HepG2 (cell line): ENCODE data around the gene NFS1. TPM values are rescaled to one million over a fixed set of nuclear protein-coding genes. Genes with fewer than 3 reads are reported as not detected.

Experiments used
- BCL6 ChIP-seq: IDR thresholded peaks from 2 replicates; pipeline ENCODE4 v1.6.1; 2016; ENCODE audit warnings: missing genetic modification reagents, missing compliant biosample characterization
- CAMTA2 ChIP-seq: sonication (generic); formaldehyde crosslinking; IDR thresholded peaks from 2 replicates; pipeline ENCODE4 v1.4.0; 2020; ENCODE audit warnings: mild to moderate bottlenecking, missing genetic modification reagents, borderline replicate concordance
- CREM ChIP-seq, 2 experiments: sonication (generic) in 1 of 2; formaldehyde crosslinking in 1 of 2; IDR thresholded peaks; 2 replicates each; pipeline versions ENCODE4 v1.4.0 to v1.6.1; 2016 to 2020; ENCODE audit warnings: antibody characterized with exemption in 1 of 2, mild to moderate bottlenecking in 1 of 2, missing genetic modification reagents in 1 of 2
- EEA1 ChIP-seq: sonication (generic); formaldehyde crosslinking; IDR thresholded peaks from 2 replicates; pipeline ENCODE4 v1.5.1; 2020; ENCODE audit warnings: mild to moderate bottlenecking, missing genetic modification reagents, borderline replicate concordance
- FOXM1 ChIP-seq: sonication (generic); formaldehyde crosslinking; IDR thresholded peaks from 2 replicates; pipeline ENCODE4 v1.5.0; 2020; ENCODE audit warnings: missing genetic modification reagents
- GTF3A ChIP-seq: sonication (generic); formaldehyde crosslinking; conservative IDR thresholded peaks from 2 replicates; pipeline ENCODE4 v1.4.0; 2020; ENCODE audit warnings: mild to moderate bottlenecking, missing genetic modification reagents
- HOXA3 ChIP-seq: sonication (generic); formaldehyde crosslinking; IDR thresholded peaks from 2 replicates; pipeline ENCODE4 v1.5.0; 2020; ENCODE audit warnings: missing genetic modification reagents
- ISL2 ChIP-seq: sonication (generic); formaldehyde crosslinking; IDR thresholded peaks from 2 replicates; pipeline ENCODE4 v1.5.0; 2020; ENCODE audit warnings: missing genetic modification reagents
- ISX ChIP-seq: sonication (generic); formaldehyde crosslinking; conservative IDR thresholded peaks from 2 replicates; pipeline ENCODE4 v1.5.0; 2020; ENCODE audit warnings: missing genetic modification reagents
- REL ChIP-seq: sonication (generic); formaldehyde crosslinking; conservative IDR thresholded peaks from 2 replicates; pipeline ENCODE4 v1.8.0; 2022; ENCODE audit warnings: mild to moderate bottlenecking, missing genetic modification reagents, moderate library complexity
- SNAPC5 ChIP-seq: sonication (generic); formaldehyde crosslinking; IDR thresholded peaks from 2 replicates; pipeline ENCODE4 v1.8.1; 2023; ENCODE audit warnings: mild to moderate bottlenecking, missing genetic modification reagents, borderline replicate concordance
- ZBTB3 ChIP-seq: sonication (generic); formaldehyde crosslinking; IDR thresholded peaks from 2 replicates; pipeline ENCODE4 v1.4.0; 2020; ENCODE audit warnings: low read depth, mild to moderate bottlenecking, moderate library complexity, missing genetic modification reagents, borderline replicate concordance
- ZNF124 ChIP-seq: sonication (generic); formaldehyde crosslinking; IDR thresholded peaks from 2 replicates; pipeline ENCODE4 v1.4.0; 2020; ENCODE audit warnings: missing genetic modification reagents
- ZNF225 ChIP-seq: sonication (generic); formaldehyde crosslinking; IDR thresholded peaks from 2 replicates; pipeline ENCODE4 v1.4.0; 2020; ENCODE audit warnings: mild to moderate bottlenecking, missing genetic modification reagents
- ZNF607 ChIP-seq: sonication (generic); formaldehyde crosslinking; IDR thresholded peaks from 2 replicates; pipeline ENCODE4 v1.5.1; 2020; ENCODE audit warnings: missing genetic modification reagents, mild to moderate bottlenecking, borderline replicate concordance
- ZNF788 ChIP-seq: sonication (generic); formaldehyde crosslinking; IDR thresholded peaks from 2 replicates; pipeline ENCODE4 v1.5.0; 2020; ENCODE audit warnings: mild to moderate bottlenecking, missing genetic modification reagents, borderline replicate concordance
- polyA plus RNA-seq, 8 experiments: library from polyadenylated mRNA; depleted of rRNA in 3 of 8; stranded (reverse) in 7 of 8; unstranded in 1 of 8; fragments of >200 nt; fragmentation: Illumina TruSeq in 4 of 8; extraction: Trizol in 4 of 8; gene quantifications; 2 replicates each; pipeline versions ENCODE4 v1.2.1 to v1.2.3, GENCODE V29; 2011 to 2016; ENCODE audit warnings: low read depth in 4 of 8, missing spikeins in 1 of 8, mixed read lengths in 1 of 8; ENCODE audit not compliant: insufficient read depth in 1 of 8
- total RNA-seq, 5 experiments: library from RNA; depleted of rRNA; stranded (reverse); fragments of >200 nt; fragmentation: Illumina TruSeq; extraction: Trizol; gene quantifications; 2 replicates each; pipeline ENCODE4 v1.2.3, GENCODE V29; 2016; ENCODE audit warnings: low read depth in 1 of 5
- TF ChIP-seq, protein P1 (sequence below): sonication (generic); formaldehyde crosslinking; IDR thresholded peaks from 2 replicates; pipeline ENCODE4 v1.4.0; 2020; ENCODE audit warnings: mild to moderate bottlenecking, missing genetic modification reagents
- TF ChIP-seq, protein P2 (sequence below): sonication (generic); formaldehyde crosslinking; IDR thresholded peaks from 2 replicates; pipeline ENCODE4 v1.5.0; 2020; ENCODE audit warnings: mild to moderate bottlenecking, missing genetic modification reagents
- TF ChIP-seq, protein P3 (sequence below), 2 experiments: sonication (generic) in 1 of 2; formaldehyde crosslinking in 1 of 2; IDR thresholded peaks; 2 replicates each; pipeline versions ENCODE4 v1.4.0 to v1.6.1; 2018 to 2020; ENCODE audit warnings: missing genetic modification reagents in 2 of 2, borderline replicate concordance in 1 of 2, low read depth in 1 of 2, mild to moderate bottlenecking in 1 of 2, missing biosample characterization in 1 of 2

Gene NFS1
- total and polyA plus RNA-seq, 2 of the 13 experiments (the other 11 are each of a cell fraction or from before 2014, with no cell fraction given), result 65.9 to 88.1 TPM

DNA sequence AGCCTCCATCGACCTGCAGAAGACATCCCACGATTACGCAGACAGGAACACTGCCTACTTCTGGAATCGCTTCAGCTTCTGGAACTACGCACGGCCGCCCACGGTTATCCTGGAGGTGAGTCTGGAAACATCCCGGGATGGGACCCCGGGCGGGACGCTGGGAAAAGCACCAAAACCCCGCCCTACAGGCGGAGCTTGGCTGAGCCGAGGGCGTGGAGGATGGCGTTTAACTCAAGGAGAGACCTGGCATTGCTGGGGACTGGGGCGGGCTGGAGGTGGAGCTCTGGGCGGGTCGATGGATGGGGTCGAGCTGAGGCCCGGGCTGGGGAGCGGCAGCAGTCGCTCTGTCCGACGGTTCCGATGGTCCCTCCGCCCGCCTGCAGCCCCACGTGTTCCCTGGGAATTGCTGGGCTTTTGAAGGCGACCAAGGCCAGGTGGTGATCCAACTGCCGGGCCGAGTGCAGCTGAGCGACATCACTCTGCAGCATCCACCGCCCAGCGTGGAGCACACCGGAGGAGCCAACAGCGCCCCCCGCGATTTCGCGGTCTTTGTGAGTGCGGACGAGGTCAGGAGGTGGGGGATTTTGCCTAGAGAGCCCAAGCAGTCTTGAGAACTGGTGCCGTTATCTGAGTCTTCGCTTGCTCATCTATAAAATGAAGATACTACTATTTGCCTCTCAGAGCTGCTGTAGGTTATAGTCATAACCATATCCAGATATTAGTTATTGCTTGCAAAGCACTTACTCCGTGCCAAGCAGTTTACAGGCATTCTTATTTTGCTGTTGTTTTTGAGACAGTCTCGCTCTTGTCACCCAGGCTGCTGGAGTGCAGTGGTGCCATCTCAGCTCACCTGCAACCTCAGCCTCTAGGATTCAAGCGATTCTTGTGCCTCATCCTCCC is 79.7 kb downstream of the NFS1 start (continued):
- TF ChIP-seq, protein P1, sequence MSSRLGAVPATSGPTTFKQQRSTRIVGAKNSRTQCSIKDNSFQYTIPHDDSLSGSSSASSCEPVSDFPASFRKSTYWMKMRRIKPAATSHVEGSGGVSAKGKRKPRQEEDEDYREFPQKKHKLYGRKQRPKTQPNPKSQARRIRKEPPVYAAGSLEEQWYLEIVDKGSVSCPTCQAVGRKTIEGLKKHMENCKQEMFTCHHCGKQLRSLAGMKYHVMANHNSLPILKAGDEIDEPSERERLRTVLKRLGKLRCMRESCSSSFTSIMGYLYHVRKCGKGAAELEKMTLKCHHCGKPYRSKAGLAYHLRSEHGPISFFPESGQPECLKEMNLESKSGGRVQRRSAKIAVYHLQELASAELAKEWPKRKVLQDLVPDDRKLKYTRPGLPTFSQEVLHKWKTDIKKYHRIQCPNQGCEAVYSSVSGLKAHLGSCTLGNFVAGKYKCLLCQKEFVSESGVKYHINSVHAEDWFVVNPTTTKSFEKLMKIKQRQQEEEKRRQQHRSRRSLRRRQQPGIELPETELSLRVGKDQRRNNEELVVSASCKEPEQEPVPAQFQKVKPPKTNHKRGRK, result no peak; the same call in 1 of the 2 replicates
- TF ChIP-seq ISX (CRISPR knock-in tag) (peak; percentile 70; the same call in 1 of the 2 replicates), EEA1 (CRISPR knock-in tag) (peak; percentile 99), ZNF788 (CRISPR knock-in tag) (peak; percentile 70; the same call in 1 of the 2 replicates), SNAPC5 (peak; percentile 72; the same call in 1 of the 2 replicates), ISL2 (CRISPR knock-in tag) (peak; percentile 77), ZBTB3 (no peak), FOXM1 (CRISPR knock-in tag) (no peak), ZNF225 (CRISPR knock-in tag) (peak; percentile 87), BCL6 (peak; percentile 47; the same call in 1 of the 2 replicates), CAMTA2 (peak; percentile 90; the same call in 1 of the 2 replicates), ZNF607 (no peak; the same call in 1 of the 2 replicates), CREM (IDR thresholded peaks at IDR 0.05) (0 out of 2 replicates have a peak, but pooled peaks have one; percentile 30), CREM (CRISPR knock-in tag; IDR thresholded peaks at IDR 0.05) (no peak), REL (peak; percentile 86; the same call in 1 of the 2 replicates), GTF3A (0 out of 2 replicates have a peak, but pooled peaks have one; percentile 55), HOXA3 (CRISPR knock-in tag) (peak; percentile 90), ZNF124 (peak; percentile 97)
- TF ChIP-seq, protein P2, sequence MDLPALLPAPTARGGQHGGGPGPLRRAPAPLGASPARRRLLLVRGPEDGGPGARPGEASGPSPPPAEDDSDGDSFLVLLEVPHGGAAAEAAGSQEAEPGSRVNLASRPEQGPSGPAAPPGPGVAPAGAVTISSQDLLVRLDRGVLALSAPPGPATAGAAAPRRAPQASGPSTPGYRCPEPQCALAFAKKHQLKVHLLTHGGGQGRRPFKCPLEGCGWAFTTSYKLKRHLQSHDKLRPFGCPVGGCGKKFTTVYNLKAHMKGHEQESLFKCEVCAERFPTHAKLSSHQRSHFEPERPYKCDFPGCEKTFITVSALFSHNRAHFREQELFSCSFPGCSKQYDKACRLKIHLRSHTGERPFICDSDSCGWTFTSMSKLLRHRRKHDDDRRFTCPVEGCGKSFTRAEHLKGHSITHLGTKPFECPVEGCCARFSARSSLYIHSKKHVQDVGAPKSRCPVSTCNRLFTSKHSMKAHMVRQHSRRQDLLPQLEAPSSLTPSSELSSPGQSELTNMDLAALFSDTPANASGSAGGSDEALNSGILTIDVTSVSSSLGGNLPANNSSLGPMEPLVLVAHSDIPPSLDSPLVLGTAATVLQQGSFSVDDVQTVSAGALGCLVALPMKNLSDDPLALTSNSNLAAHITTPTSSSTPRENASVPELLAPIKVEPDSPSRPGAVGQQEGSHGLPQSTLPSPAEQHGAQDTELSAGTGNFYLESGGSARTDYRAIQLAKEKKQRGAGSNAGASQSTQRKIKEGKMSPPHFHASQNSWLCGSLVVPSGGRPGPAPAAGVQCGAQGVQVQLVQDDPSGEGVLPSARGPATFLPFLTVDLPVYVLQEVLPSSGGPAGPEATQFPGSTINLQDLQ (CRISPR knock-in tag), result peak; percentile 88; the same call in 1 of the 2 replicates
- TF ChIP-seq, protein P3, sequence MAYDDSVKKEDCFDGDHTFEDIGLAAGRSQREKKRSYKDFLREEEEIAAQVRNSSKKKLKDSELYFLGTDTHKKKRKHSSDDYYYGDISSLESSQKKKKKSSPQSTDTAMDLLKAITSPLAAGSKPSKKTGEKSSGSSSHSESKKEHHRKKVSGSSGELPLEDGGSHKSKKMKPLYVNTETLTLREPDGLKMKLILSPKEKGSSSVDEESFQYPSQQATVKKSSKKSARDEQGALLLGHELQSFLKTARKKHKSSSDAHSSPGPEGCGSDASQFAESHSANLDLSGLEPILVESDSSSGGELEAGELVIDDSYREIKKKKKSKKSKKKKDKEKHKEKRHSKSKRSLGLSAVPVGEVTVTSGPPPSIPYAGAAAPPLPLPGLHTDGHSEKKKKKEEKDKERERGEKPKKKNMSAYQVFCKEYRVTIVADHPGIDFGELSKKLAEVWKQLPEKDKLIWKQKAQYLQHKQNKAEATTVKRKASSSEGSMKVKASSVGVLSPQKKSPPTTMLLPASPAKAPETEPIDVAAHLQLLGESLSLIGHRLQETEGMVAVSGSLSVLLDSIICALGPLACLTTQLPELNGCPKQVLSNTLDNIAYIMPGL (CRISPR knock-in tag; IDR thresholded peaks at IDR 0.05; ENCODE audit: borderline replicate concordance in 1 of 2, low read depth in 1 of 2), result peak; percentile 98
